ENCODE data around the gene DES.
"Not testable (repeated sequence)": the region's sequence is repeated elsewhere in the genome, so short reads cannot be mapped to it uniquely, and the experiment has no call there.

DES gene

GRCh38 chr2:219404291-219404910 lies 13.8 kb upstream of the DES start:
- Histone ChIP-seq H3K36me3 (no peaks in the 10 kb centered on the region), H3K4me2 (no peak overlapping the region), H3K27me3 (no peaks in the 10 kb centered on the region), H3K4me1 (peaks cover 16 to 34% (median 19%) of the 10 kb centered on the region in 10 experiments; a peak in 19 of 20 replicates), H3K27ac (no peak overlapping the region), H3K9ac (no peak overlapping the region), H3K9me3 (replicated peaks in 1 of 11) (no peaks in the 10 kb centered on the region), H3K4me3 (no peak overlapping the region), H4K20me1 (no peaks in the 10 kb centered on the region)
- TF ChIP-seq Cebpa-rat (IDR thresholded peaks at IDR 0.05): no peak

- H4K20me1 ChIP-seq: no peaks in the 10 kb centered on the region
- H3K36me3 ChIP-seq: no peaks in the 10 kb centered on the region
- H3K27me3 ChIP-seq: no peaks in the 10 kb centered on the region
- no peak overlapping the region for H3K27ac ChIP-seq
- peak overlapping the region in 2 of 11 experiments; percentile 0 to 56; a peak in 2 of 22 replicates for H3K9ac ChIP-seq
- peaks cover 10 to 32% (median 15%) of the 10 kb centered on the region in 10 experiments; a peak in 19 of 20 replicates for H3K4me1 ChIP-seq
- TF ChIP-seq Cebpa-rat (IDR thresholded peaks at IDR 0.05): no peak
- no peak overlapping the region for H3K4me2 ChIP-seq
- H3K4me3 ChIP-seq: no peak overlapping the region
- H3K9me3 ChIP-seq (replicated peaks in 1 of 11): no peaks in the 10 kb centered on the region
These were observed 13.2 kb upstream of the DES start for GRCh38 chr2:219404954-219405353.

GRCh38 chr2:219405451-219405850 lies 12.7 kb upstream of the DES start:
- Histone ChIP-seq H3K9me3 (replicated peaks in 1 of 11) (no peaks in the 10 kb centered on the region), H3K4me3 (no peak overlapping the region), H3K4me1 (peaks cover 5 to 31% (median 11%) of the 10 kb centered on the region in 10 experiments; a peak in 19 of 20 replicates), H3K4me2 (no peak overlapping the region), H3K27ac (no peak overlapping the region), H3K9ac (peak overlapping the region in 2 of 11 experiments; percentile 0 to 56; a peak in 2 of 22 replicates), H3K36me3 (no peaks in the 10 kb centered on the region), H3K27me3 (no peaks in the 10 kb centered on the region), H4K20me1 (no peaks in the 10 kb centered on the region)
- no peak for TF ChIP-seq Cebpa-rat (IDR thresholded peaks at IDR 0.05)

GRCh38 chr2:219405958-219406860 lies 12.0 kb upstream of the DES start:
- no peak overlapping the region for H3K4me3 ChIP-seq
- TF ChIP-seq Cebpa-rat (IDR thresholded peaks at IDR 0.05): no peak
- H3K9me3 ChIP-seq (replicated peaks in 1 of 11): no peaks in the 10 kb centered on the region
- no peak overlapping the region for H3K4me2 ChIP-seq
- no peaks in the 10 kb centered on the region for H4K20me1 ChIP-seq
- H3K36me3 ChIP-seq: no peaks in the 10 kb centered on the region
- peaks cover 0 to 24% (median 5%) of the 10 kb centered on the region in 10 experiments; a peak in 10 of 20 replicates for H3K4me1 ChIP-seq
- H3K27me3 ChIP-seq: no peaks in the 10 kb centered on the region
- no peak overlapping the region for H3K27ac ChIP-seq
- no peak overlapping the region; a peak in 1 of 22 replicates for H3K9ac ChIP-seq

GRCh38 chr2:219406861-219407230 lies 11.3 kb upstream of the DES start:
- Histone ChIP-seq H4K20me1 (no peaks in the 10 kb centered on the region), H3K36me3 (no peaks in the 10 kb centered on the region), H3K4me3 (no peak overlapping the region), H3K27me3 (no peaks in the 10 kb centered on the region), H3K9ac (no peak overlapping the region; a peak in 1 of 22 replicates), H3K9me3 (replicated peaks in 1 of 11) (peaks cover 0 to 4% (median 3%) of the 10 kb centered on the region in 11 experiments; a peak in 7 of 22 replicates), H3K4me2 (peak overlapping the region in 1 of 11 experiments; percentile 23; a peak in 2 of 22 replicates), H3K27ac (no peak overlapping the region), H3K4me1 (peaks cover 0 to 17% (median 2%) of the 10 kb centered on the region in 10 experiments; a peak in 8 of 20 replicates)
- no peak for TF ChIP-seq Cebpa-rat (IDR thresholded peaks at IDR 0.05)

GRCh38 chr2:219407343-219407742 lies 10.8 kb upstream of the DES start:
- not testable (repeated sequence) for H3K4me2 ChIP-seq; H3K4me3 ChIP-seq; H3K9ac ChIP-seq; H3K27ac ChIP-seq; H3K9me3 ChIP-seq (replicated peaks in 1 of 11); H4K20me1 ChIP-seq; H3K27me3 ChIP-seq; H3K36me3 ChIP-seq
- H3K4me1 ChIP-seq: peaks cover 0 to 12% (median 0%) of the 10 kb centered on the region in 10 experiments; a peak in 6 of 20 replicates

GRCh38 chr2:219408204-219408603 lies 10.0 kb upstream of the DES start:
- no peak overlapping the region for H3K4me3 ChIP-seq
- H4K20me1 ChIP-seq: no peaks in the 10 kb centered on the region
- TF ChIP-seq Cebpa-rat (IDR thresholded peaks at IDR 0.05): no peak
- no peak overlapping the region for H3K4me2 ChIP-seq
- peaks cover 0 to 5% (median 0%) of the 10 kb centered on the region in 10 experiments; a peak in 1 of 20 replicates for H3K4me1 ChIP-seq
- H3K9ac ChIP-seq: no peak overlapping the region
- no peaks in the 10 kb centered on the region for H3K36me3 ChIP-seq
- no peak overlapping the region for H3K27ac ChIP-seq
- H3K27me3 ChIP-seq: no peaks in the 10 kb centered on the region
- peaks cover 7 to 16% (median 10%) of the 10 kb centered on the region in 11 experiments; a peak in 19 of 22 replicates for H3K9me3 ChIP-seq (replicated peaks in 1 of 11)

GRCh38 chr2:219408631-219409030 lies 9.5 kb upstream of the DES start:
- Histone ChIP-seq H3K4me1 (peaks cover 0 to 5% (median 0%) of the 10 kb centered on the region in 10 experiments; a peak in 1 of 20 replicates), H3K9ac (no peak overlapping the region), H3K4me2 (no peak overlapping the region), H3K4me3 (no peak overlapping the region), H3K9me3 (replicated peaks in 1 of 11) (peaks cover 7 to 18% (median 10%) of the 10 kb centered on the region in 11 experiments; a peak in 19 of 22 replicates), H3K36me3 (no peaks in the 10 kb centered on the region), H3K27me3 (no peaks in the 10 kb centered on the region), H3K27ac (no peak overlapping the region), H4K20me1 (no peaks in the 10 kb centered on the region)
- no peak for TF ChIP-seq Cebpa-rat (IDR thresholded peaks at IDR 0.05)

- H3K9me3 ChIP-seq (replicated peaks in 1 of 11): peaks cover 7 to 18% (median 10%) of the 10 kb centered on the region in 11 experiments; a peak in 19 of 22 replicates
- no peaks in the 10 kb centered on the region for H3K27me3 ChIP-seq
- peaks cover 0 to 5% (median 0%) of the 10 kb centered on the region in 10 experiments; a peak in 1 of 20 replicates for H3K4me1 ChIP-seq
- TF ChIP-seq Cebpa-rat (IDR thresholded peaks at IDR 0.05): no peak
- no peak overlapping the region for H3K27ac ChIP-seq
- no peak overlapping the region for H3K4me2 ChIP-seq
- no peak overlapping the region for H3K9ac ChIP-seq
- H4K20me1 ChIP-seq: no peaks in the 10 kb centered on the region
- no peaks in the 10 kb centered on the region for H3K36me3 ChIP-seq
- no peak overlapping the region for H3K4me3 ChIP-seq
These were observed 8.6 kb upstream of the DES start for GRCh38 chr2:219409619-219410018.

All from BLaER1 treated with 17β-estradiol and CSF1 and Interleukin-3, amounts not matched to agents 10 nM and 100 nM (cell line).